BE2C (cell line): ENCODE measurements around the gene CALCOCO1.
A peak's percentile ranks its signal among the peaks of the same experiment; 100 is the strongest.

Experiments used
- DNase-seq: peaks from one replicate; pipeline ENCODE4 v3.0.0-alpha.2; 2020
- H3K27me3 ChIP-seq: fragments of 250-450 bp; sonication (Bioruptor Pico); 2 replicates; pipeline ENCODE4 v1.5.1; 2020; ENCODE audit warnings: mild to moderate bottlenecking
- H3K36me3 ChIP-seq: fragments of 250-450 bp; sonication (Bioruptor Pico); 2 replicates; pipeline ENCODE4 v1.5.1; 2020; ENCODE audit warnings: mild to moderate bottlenecking
- H3K4me1 ChIP-seq: fragments of 250-450 bp; sonication (Bioruptor Pico); 2 replicates; pipeline ENCODE4 v1.5.1; 2020
- H3K4me3 ChIP-seq: 2 replicates; pipeline ENCODE4 v1.5.1; 2011; ENCODE audit warnings: low read depth, low read length
- H3K9me3 ChIP-seq: fragments of 250-450 bp; sonication (Bioruptor Pico); 2 replicates; pipeline ENCODE4 v1.5.1; 2020
- TF ChIP-seq, protein P1 (sequence below): IDR thresholded peaks from 2 replicates; pipeline ENCODE4 v1.5.1; 2012; ENCODE audit warnings: mild to moderate bottlenecking, low read depth, low read length

CALCOCO1 gene

GRCh38 chr12:53758081-53758729 lies 31.0 kb upstream of the CALCOCO1 start:
- TF ChIP-seq, protein P1, sequence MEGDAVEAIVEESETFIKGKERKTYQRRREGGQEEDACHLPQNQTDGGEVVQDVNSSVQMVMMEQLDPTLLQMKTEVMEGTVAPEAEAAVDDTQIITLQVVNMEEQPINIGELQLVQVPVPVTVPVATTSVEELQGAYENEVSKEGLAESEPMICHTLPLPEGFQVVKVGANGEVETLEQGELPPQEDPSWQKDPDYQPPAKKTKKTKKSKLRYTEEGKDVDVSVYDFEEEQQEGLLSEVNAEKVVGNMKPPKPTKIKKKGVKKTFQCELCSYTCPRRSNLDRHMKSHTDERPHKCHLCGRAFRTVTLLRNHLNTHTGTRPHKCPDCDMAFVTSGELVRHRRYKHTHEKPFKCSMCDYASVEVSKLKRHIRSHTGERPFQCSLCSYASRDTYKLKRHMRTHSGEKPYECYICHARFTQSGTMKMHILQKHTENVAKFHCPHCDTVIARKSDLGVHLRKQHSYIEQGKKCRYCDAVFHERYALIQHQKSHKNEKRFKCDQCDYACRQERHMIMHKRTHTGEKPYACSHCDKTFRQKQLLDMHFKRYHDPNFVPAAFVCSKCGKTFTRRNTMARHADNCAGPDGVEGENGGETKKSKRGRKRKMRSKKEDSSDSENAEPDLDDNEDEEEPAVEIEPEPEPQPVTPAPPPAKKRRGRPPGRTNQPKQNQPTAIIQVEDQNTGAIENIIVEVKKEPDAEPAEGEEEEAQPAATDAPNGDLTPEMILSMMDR, result no peak
- no peak overlapping the region for H3K4me3 ChIP-seq
- DNase-seq, result no peak
- peaks cover 68% of the 10 kb centered on the region for H3K27me3 ChIP-seq
- H3K36me3 ChIP-seq, result no peaks in the 10 kb centered on the region
- no peaks in the 10 kb centered on the region; the same call in 1 of the 2 replicates for H3K4me1 ChIP-seq
- H3K9me3 ChIP-seq, result no peaks in the 10 kb centered on the region

DNA sequence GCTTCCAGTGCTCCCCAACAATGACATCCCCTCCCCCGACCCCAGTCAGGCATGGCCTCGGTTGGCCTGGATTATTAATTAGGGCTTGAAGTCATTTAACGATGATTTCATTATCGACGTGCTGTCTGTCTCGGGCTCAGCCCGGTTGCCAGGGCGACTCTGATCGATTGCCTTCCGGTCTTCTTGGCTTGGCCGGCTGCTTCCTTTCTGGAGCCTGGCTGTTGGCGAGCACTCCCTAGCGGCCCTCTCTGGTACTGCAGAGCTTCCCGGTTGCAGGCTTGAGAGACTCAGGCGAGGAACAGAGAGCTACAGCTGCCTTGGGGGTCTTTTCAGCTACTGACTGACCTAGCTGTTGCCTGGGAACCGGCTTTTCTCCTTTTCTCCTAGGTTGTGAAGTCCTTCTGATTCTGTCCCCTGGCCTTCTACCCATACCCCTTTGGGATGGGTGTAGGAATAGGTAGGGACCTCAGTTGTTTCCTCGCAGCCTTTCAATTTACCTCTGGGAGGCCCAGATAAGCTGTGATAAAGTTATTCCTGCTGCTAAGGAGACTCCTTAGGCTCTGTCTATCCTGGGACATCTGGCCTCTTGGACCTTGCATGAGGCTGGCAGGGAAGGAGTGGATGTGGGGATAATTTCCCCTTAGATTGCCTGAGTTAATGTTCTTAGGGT lies 30.0 kb upstream of the CALCOCO1 start:
- peak; percentile 77 for DNase-seq
- H3K36me3 ChIP-seq, result no peaks in the 10 kb centered on the region
- no peaks in the 10 kb centered on the region; the same call in 1 of the 2 replicates for H3K4me1 ChIP-seq
- H3K27me3 ChIP-seq, result peaks cover 70% of the 10 kb centered on the region
- H3K4me3 ChIP-seq, result peak overlapping the region; percentile 40
- no peaks in the 10 kb centered on the region for H3K9me3 ChIP-seq
- TF ChIP-seq, protein P1, result peak; percentile 96

- H3K27me3 ChIP-seq, result peaks cover 75% of the 10 kb centered on the region
- H3K9me3 ChIP-seq, result no peaks in the 10 kb centered on the region
- H3K4me3 ChIP-seq, result peak overlapping the region; percentile 40
- no peak for DNase-seq
- no peaks in the 10 kb centered on the region for H3K36me3 ChIP-seq
- no peaks in the 10 kb centered on the region; the same call in 1 of the 2 replicates for H3K4me1 ChIP-seq
- TF ChIP-seq, protein P1, result no peak
These were observed 29.2 kb upstream of the CALCOCO1 start for GRCh38 chr12:53756300-53757100.

DNA sequence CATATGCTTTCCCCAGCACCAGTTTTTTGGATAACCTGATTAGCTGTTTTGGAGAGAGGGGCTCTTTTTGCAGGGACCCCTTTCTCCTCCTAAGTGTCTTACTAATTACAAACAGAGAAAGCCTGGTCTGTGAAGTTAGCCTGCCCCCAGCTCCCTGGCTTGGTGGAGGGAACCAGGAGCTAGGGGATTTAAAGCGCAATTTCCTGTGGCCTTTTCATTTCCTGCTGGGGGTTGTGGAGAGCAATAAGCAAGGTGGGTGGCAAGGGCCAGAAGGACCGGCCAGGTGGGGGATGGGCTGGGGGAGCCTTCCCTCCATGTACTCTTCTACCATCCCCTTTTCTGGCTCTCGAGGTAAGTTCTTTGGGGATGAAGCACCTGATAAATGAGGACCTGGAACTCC lies 28.6 kb upstream of the CALCOCO1 start:
- Histone ChIP-seq H3K9me3 (no peaks in the 10 kb centered on the region), H3K36me3 (no peaks in the 10 kb centered on the region), H3K27me3 (peaks cover 75% of the 10 kb centered on the region), H3K4me1 (no peaks in the 10 kb centered on the region; the same call in 1 of the 2 replicates), H3K4me3 (no peak overlapping the region)
- DNase-seq, result no peak
- TF ChIP-seq, protein P1, result no peak

GRCh38 chr12:53755451-53755891 lies 28.2 kb upstream of the CALCOCO1 start:
- no peak for DNase-seq
- H3K27me3 ChIP-seq, result peaks cover 75% of the 10 kb centered on the region
- no peak overlapping the region for H3K4me3 ChIP-seq
- peaks cover 3% of the 10 kb centered on the region; the same call in 1 of the 2 replicates for H3K4me1 ChIP-seq
- no peaks in the 10 kb centered on the region for H3K9me3 ChIP-seq
- TF ChIP-seq, protein P1, result no peak; the same call in 1 of the 2 replicates
- H3K36me3 ChIP-seq, result no peaks in the 10 kb centered on the region
